Adrenal gland (tissue), 5 donors: ENCODE measurements around the gene ATG16L1.

Source experiments
- CTCF ChIP-seq, 6 experiments: fragments of 450-650 bp in 4 of 6; fragments of 200-600 bp in 2 of 6; sonication (generic) in 1 of 6; IDR thresholded peaks; 1 replicate in 5 of 6; 2 replicates in 1 of 6; pipeline versions ENCODE4 v1.5.1 to v1.8.0; 2016 to 2021; ENCODE audit warnings: antibody characterized with exemption in 6 of 6, mild to moderate bottlenecking in 2 of 6, moderate library complexity in 1 of 6
- POLR2A ChIP-seq, 2 donors: fragments of 450-650 bp; IDR thresholded peaks; one replicate each; pipeline ENCODE4 v1.6.1; 2017; ENCODE audit warnings: antibody characterized with exemption in 2 of 2, mild to moderate bottlenecking in 2 of 2, moderate library complexity in 1 of 2
- donor health status: DM: no; HTN: no; CAD: no.

GRCh38 chr2:233341296-233341695 lies 89.8 kb downstream of the ATG16L1 start:
- TF ChIP-seq CTCF (IDR thresholded peaks at IDR 0.05) (no peak), POLR2A (IDR thresholded peaks at IDR 0.05) (no peak)
